ENCODE data around the gene VSIR. TPM values are rescaled to one million over a fixed set of nuclear protein-coding genes. Genes with fewer than 3 reads are reported as not detected.

Gene VSIR
- total RNA-seq, 2 donors from 2014 or later = 70.1 to 70.5 TPM

DNA sequence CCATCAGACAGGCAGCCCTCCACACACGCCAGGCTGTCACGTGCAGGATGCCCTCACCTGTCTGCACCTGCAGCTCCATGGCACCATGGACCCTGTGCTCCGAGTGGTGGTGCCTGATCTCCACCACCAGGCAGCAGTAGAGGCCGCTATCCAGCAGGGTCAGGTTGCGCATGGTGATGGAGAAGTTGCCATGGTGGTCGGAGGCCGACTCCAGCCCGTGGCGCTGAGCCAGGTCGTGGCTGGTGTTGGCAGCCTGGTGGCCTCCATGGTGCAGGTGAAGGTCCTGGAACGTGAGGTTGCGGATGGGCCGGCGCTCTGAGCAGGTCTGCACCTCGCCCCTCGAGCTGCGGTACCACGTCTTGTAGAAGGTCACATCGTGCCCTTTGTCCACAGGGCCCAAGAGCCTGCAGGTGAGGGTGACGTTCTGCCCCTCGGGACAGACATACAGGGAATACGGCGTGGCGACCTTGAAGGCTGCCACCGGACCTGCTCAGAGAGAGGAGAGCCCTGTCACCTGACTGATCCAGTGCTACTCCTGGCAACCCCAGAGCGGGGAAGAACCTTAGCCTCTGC lies 11.7 kb downstream of the VSIR start:
- Mint-ChIP-seq H3K27me3 (ENCODE audit: low read depth) (no peaks in the 10 kb centered on the region), H3K4me3 (no peak overlapping the region), H3K9me3 (no peaks in the 10 kb centered on the region), H3K36me3 (ENCODE audit: insufficient read depth in 2 of 2) (peaks cover 3 to 10% of the 10 kb centered on the region in 2 donors), H3K4me1 (ENCODE audit: low read depth) (peaks cover 74% of the 10 kb centered on the region), H3K27ac (no peak overlapping the region)
- no peak for DNase-seq
- ATAC-seq (replicated peaks in 1 of 2) = no peak

DNA sequence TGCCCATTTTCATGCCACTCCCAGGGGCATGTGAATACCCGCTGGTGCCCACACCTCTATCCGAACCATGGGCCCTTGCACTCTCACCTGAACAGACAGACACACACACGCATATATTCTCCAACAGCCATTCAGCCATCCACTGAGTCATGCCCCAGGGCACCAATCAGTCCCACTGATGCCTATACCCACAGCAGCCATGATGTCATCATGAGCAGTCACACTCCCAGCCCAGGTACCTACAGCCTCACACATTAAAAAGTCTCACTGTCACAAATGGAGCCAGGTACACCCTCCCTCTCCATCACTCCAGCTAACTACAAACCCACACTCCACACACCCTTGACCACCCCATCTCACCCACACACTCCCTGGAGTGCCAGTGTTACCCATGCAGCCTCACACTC lies 12.2 kb downstream of the VSIR start:
- DNase-seq = peak in 1 of 2 donors; percentile 70
- ATAC-seq (replicated peaks in 1 of 2) = peak; percentile 81 to 82
- peaks cover 3 to 10% of the 10 kb centered on the region in 2 donors for H3K36me3 Mint-ChIP-seq (ENCODE audit: insufficient read depth in 2 of 2)
- no peaks in the 10 kb centered on the region for H3K9me3 Mint-ChIP-seq
- H3K4me1 Mint-ChIP-seq (ENCODE audit: low read depth) = peaks cover 74% of the 10 kb centered on the region
- H3K27ac Mint-ChIP-seq = peak overlapping the region; percentile 38
- no peaks in the 10 kb centered on the region for H3K27me3 Mint-ChIP-seq (ENCODE audit: low read depth)
- H3K4me3 Mint-ChIP-seq = no peak overlapping the region

DNA sequence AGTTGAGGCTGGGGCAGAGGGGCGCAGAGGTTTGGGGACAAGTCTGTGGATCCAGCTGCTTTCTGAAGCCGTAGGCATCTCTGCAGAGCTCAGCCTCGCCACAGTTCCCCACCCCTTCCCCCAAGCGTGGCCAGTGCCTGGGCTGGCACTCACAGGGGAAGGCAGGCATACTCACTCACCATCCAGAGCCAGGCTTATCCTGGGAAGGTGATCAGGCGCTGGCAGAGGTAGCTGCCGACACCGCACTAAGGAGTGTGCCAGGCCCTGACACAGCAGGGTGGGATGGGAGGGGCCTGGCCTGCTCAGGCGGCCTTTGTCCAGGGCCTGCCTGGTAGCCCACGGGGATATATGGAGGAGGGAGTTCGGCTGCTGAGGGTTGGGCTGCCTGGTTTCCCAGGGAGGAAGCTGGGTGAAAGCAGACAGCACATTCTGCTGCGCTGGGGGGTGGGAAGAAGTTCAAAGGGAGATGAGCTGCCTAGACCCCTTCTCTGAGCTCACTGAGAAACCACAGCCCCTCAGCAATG lies 15.9 kb downstream of the VSIR start:
- DNase-seq (no peak), ATAC-seq (replicated peaks in 1 of 2) (peak; percentile 6)
- Mint-ChIP-seq H3K9me3 (no peaks in the 10 kb centered on the region), H3K27ac (peak overlapping the region; percentile 62), H3K4me1 (ENCODE audit: low read depth) (peaks cover 86% of the 10 kb centered on the region), H3K36me3 (ENCODE audit: insufficient read depth in 2 of 2) (peaks cover 3 to 9% of the 10 kb centered on the region in 2 donors), H3K4me3 (peak overlapping the region; percentile 74 to 88), H3K27me3 (ENCODE audit: low read depth) (no peaks in the 10 kb centered on the region)

DNA sequence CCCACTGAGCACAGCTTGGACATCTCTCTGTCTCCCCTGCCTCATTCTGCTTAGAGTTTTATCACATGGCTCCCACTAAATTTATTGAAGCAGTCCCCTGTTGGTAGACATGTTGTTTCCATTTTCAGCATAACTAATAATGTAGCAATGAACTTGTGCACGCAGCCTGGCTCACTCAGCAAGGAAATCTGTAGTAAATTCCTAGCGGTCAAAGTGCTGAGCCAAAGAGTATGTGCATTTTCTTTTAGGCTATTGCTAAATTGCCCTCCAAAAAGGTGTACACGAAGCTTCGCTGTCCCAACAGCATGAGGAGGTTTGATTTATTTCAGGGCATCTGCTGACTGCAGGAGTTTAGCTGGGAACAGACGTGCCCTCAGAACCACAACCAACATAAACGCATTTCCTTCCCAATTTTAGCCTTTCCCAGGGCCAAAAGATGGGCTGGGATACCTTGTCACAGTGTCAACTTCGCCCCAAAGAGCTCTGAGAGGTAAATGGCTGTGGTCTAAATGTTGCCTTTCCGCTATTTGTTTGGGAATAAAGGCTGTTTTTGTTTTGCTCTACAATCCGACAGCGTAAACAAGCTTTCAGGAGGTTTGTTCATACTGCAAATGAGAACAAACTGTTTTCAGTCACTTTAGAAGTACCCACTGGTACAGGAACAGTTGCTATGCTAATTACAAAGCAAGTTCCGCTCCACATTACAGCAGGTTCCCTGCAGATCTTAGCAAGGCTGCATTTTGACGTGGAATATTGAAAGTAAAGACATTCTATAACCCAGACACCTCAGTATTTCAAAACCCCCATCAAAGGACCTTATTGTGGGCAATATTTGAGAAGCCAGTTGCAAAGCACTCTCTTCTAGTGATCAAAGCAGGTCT lies 16.8 kb downstream of the VSIR start:
- peak overlapping the region; percentile 74 to 88 for H3K4me3 Mint-ChIP-seq
- no peak for DNase-seq
- peak overlapping the region; percentile 62 for H3K27ac Mint-ChIP-seq
- no peaks in the 10 kb centered on the region for H3K9me3 Mint-ChIP-seq
- peaks cover 3 to 9% of the 10 kb centered on the region in 2 donors for H3K36me3 Mint-ChIP-seq (ENCODE audit: insufficient read depth in 2 of 2)
- ATAC-seq (replicated peaks in 1 of 2) = peak; percentile 81 to 83
- peaks cover 89% of the 10 kb centered on the region for H3K4me1 Mint-ChIP-seq (ENCODE audit: low read depth)
- H3K27me3 Mint-ChIP-seq (ENCODE audit: low read depth) = no peaks in the 10 kb centered on the region

DNA sequence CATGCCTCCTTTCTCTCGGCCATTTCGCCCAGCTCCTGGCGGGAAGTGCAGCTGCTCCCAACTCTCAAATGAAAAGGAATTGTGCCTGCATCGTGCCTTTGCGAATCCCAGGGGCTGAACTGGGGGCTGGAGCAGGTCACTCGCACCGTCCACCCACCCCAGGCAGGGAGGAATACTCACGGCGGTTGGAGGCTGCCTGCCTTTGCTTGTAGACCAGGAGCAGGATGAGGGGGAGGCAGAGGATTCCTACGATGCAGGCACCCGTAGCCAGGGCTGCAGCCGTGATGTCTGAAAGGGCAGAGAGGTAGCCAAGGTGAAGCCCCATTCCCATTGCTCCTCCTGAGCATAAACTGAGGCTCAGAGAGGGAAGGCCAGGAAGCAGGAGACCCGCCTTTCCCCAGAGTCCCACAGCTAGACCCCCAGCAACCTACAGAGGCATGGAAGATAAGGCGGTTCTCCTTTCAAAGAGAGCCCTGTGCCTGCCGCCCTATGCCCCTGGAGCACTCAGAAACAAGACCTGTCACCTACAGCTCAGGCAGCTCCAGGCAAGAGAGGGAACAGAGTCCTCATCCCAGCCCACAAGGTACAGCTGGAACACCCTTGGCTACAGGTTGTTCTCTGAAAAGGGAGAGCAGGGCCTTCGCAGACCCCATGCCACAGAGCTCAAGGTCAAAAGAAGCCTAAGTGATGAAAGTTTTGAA lies 18.0 kb downstream of the VSIR start:
- H3K4me3 Mint-ChIP-seq = no peak overlapping the region
- ATAC-seq (replicated peaks in 1 of 2) (no peak), DNase-seq (no peak)
- H3K27ac Mint-ChIP-seq = no peak overlapping the region
- H3K36me3 Mint-ChIP-seq (ENCODE audit: insufficient read depth in 2 of 2) = peaks cover 0 to 6% of the 10 kb centered on the region in 2 donors
- H3K9me3 Mint-ChIP-seq = no peaks in the 10 kb centered on the region
- peaks cover 88% of the 10 kb centered on the region for H3K4me1 Mint-ChIP-seq (ENCODE audit: low read depth)
- H3K27me3 Mint-ChIP-seq (ENCODE audit: low read depth) = no peaks in the 10 kb centered on the region

DNA sequence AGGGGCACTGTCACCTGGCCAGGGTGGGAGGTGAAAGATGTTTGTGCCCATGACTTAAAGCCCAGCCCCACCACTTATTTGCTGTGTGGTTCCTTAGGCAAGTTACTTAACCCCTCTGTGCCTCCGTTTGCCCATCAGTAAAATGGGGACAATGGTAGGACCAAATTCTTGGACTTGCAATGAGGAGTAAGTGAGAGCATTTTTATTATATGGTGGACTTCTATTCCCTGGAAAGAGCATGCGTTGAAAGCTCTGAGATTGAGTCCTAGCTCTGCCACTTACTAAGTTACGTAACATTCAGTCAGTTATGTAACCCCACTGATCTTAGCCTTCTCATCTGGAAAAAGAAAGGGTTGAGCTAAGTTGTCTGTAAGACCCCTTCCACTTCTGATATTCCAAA lies 18.8 kb downstream of the VSIR start:
- Mint-ChIP-seq H3K27ac (no peak overlapping the region), H3K4me1 (ENCODE audit: low read depth) (peaks cover 93% of the 10 kb centered on the region), H3K27me3 (ENCODE audit: low read depth) (no peaks in the 10 kb centered on the region), H3K36me3 (ENCODE audit: insufficient read depth in 2 of 2) (peaks cover 0 to 5% of the 10 kb centered on the region in 2 donors), H3K9me3 (no peaks in the 10 kb centered on the region), H3K4me3 (no peak overlapping the region)
- no peak for ATAC-seq (replicated peaks in 1 of 2)
- DNase-seq = no peak

DNA sequence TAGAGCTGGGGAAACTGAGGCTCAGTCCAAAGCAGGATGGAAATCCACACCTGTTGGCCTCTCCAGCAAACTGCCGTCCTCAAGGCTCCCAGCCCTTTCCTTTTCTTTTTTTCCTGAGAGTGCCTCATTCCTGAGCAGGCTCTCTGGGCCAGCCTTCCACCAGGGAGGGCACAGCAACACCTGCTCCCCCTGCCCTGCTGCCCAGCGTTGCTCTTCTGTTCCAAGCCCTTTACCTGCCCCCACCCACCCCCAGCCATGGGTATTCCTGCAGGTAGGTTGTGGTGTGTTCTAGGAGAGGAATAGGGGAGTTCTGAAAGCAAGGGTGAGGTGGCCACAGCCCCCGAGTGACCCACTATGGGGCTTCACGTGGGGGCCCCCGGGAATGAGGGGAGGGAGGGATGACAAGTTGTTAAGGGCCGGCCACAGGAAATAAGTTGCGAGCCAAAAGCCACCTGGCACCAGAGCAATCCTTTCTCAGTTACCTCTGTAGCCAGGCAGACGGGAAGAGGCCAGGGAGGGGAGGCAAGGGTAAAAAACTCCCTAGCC lies 19.3 kb downstream of the VSIR start:
- no peak overlapping the region for H3K4me3 Mint-ChIP-seq
- H3K36me3 Mint-ChIP-seq (ENCODE audit: insufficient read depth in 2 of 2) = peaks cover 0 to 5% of the 10 kb centered on the region in 2 donors
- no peaks in the 10 kb centered on the region for H3K9me3 Mint-ChIP-seq
- no peak for ATAC-seq (replicated peaks in 1 of 2)
- H3K27me3 Mint-ChIP-seq (ENCODE audit: low read depth) = no peaks in the 10 kb centered on the region
- H3K27ac Mint-ChIP-seq = peak overlapping the region; percentile 57
- H3K4me1 Mint-ChIP-seq (ENCODE audit: low read depth) = peaks cover 96% of the 10 kb centered on the region
- no peak for DNase-seq

DNA sequence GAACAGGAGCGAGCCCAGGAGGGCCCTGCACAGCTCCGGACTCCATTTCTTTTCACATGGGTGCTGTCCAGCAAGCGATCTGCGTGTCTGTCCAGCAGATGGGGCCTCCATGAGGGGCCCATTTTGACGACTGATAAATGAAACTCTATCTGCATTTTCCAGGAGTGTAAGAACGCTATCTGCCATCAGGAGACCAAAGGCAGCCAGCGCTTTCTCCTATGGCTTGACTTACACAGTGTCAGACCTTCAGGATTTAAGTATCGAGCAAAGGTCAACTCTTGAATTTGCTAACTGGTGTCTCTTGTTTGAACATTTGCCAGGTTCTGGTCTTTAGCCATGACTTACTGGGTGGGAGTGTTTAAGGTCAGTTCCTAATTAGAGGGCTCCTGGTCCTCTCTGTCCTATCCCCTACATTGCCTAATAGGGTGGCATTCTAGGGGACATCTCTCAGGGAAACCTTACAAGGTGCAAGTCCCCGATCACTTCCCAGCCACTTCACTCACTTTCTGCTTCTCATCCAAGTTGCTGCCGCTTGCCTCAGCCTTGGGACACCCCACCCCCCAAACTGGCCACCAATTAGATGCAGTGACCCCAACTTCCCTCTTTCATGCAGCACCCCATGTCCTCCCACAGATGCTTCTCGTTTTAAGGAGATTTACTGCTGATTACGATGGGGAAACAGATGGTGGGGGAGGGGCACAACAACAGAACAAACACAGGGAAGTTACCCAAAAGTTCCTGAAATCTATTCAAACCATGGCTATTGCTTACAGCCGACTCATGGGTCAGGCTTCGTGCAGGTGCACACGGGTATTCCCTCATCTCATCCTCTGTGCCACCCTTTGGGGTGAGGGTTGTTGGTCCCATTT lies 20.0 kb downstream of the VSIR start:
- H3K9me3 Mint-ChIP-seq = no peaks in the 10 kb centered on the region
- H3K4me3 Mint-ChIP-seq = no peak overlapping the region
- H3K27me3 Mint-ChIP-seq (ENCODE audit: low read depth) = no peaks in the 10 kb centered on the region
- DNase-seq (no peak), ATAC-seq (replicated peaks in 1 of 2) (no peak)
- peaks cover 0 to 5% of the 10 kb centered on the region in 2 donors for H3K36me3 Mint-ChIP-seq (ENCODE audit: insufficient read depth in 2 of 2)
- H3K4me1 Mint-ChIP-seq (ENCODE audit: low read depth) = peaks cover 96% of the 10 kb centered on the region
- H3K27ac Mint-ChIP-seq = peak overlapping the region; percentile 32

DNA sequence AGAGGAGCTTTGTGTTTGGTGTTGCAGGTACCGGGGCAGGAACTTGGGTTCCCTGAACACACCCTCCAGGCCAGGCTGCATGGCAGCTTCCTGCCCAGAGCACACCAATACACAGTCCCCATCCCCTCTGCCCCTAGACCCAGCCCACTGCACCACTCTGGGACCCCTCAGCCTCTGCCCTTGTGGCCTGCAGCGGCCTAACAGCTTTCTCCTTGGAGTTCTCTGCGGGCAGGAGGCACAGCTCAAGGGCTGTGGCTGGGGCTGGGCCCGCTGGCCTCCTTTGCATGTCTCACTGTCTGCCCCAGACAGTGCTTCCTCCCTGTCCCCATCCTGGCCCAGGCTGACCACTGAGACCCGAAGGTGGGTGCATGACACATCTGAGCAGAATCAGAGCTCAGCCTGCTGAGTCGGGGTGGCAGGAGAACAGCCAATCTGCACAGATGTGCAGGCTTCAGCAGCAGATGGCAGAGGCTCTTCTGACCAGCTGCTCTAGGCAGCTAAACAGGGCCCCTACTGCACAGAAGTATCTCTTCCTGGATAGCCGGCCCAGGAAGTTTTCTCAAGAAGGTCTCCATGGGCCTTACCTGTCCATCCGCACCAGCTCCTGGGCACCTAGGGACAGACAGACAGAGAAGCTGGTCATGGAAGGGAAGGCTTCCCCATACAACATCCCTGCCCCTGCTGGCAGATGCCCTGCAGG lies 20.8 kb downstream of the VSIR start:
- ATAC-seq (replicated peaks in 1 of 2) (peak in 1 of 2 donors; percentile 7), DNase-seq (peak in 1 of 2 donors; percentile 30)
- Mint-ChIP-seq H3K4me1 (ENCODE audit: low read depth) (peaks cover 96% of the 10 kb centered on the region), H3K27ac (peak overlapping the region; percentile 22), H3K36me3 (ENCODE audit: insufficient read depth in 2 of 2) (peaks cover 0 to 5% of the 10 kb centered on the region in 2 donors), H3K4me3 (peak overlapping the region in 1 of 2 donors; percentile 22), H3K9me3 (no peaks in the 10 kb centered on the region), H3K27me3 (ENCODE audit: low read depth) (no peaks in the 10 kb centered on the region)

DNA sequence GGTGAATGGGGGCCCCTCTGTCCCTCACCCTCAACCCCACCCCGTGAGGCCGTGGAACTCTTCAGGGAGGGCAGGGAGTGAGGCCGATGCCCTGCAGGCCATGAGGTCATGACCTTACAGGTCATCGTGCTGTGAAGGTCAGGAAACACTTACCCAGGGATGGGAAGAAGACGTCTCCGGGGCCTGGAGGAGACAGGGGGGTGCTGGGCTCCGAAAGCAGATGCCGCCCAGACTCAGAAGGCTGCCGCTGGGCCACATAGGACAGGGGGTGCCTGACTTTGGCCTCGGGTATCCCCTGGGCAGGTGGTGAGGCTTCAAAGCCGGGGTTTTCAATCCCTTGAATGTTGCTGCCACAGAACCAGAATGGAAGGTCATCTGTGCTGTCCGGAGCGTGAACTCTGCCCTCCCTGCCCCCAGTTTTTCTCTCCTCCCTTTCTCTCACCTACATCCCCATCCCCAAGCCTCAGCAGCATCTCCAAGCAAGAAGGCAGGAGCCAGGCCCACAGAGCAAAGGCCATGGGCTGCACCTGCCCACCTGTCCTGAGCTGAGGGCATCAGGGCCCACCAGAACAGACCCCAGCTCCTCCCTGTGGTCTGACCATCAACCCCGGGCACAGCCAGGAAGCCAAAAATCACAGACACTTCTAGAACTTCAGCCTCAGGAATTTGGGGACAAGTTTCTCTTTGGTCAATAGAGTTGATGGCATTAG lies 21.6 kb downstream of the VSIR start:
- DNase-seq = no peak
- Mint-ChIP-seq H3K9me3 (no peaks in the 10 kb centered on the region), H3K4me1 (ENCODE audit: low read depth) (peaks cover 96% of the 10 kb centered on the region), H3K27me3 (ENCODE audit: low read depth) (no peaks in the 10 kb centered on the region), H3K27ac (peak overlapping the region; percentile 22), H3K4me3 (peak overlapping the region in 1 of 2 donors; percentile 12), H3K36me3 (ENCODE audit: insufficient read depth in 2 of 2) (peaks cover 0 to 5% of the 10 kb centered on the region in 2 donors)
- no peak for ATAC-seq (replicated peaks in 1 of 2)

DNA sequence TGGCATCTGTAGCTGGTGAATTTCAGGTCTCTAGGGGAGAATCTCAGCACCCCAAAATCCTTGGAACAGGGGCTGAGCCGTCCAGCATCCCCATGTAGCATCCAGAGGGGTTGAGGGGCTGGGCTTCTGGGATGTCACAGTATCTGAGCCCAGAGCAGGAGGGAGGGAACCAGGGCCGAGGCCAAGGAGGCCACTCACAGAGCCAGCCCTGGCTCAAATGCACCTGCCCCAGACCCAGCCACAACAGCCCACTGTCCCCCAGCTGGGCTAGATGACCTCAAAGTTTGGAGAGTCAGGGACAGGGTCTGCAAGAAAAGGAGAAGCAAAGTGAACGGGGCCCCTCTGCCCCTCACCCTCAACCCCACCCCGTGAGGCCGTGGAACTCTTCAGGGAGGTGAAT lies 22.3 kb downstream of the VSIR start:
- H3K27me3 Mint-ChIP-seq (ENCODE audit: low read depth) = no peaks in the 10 kb centered on the region
- H3K4me3 Mint-ChIP-seq = peak overlapping the region in 1 of 2 donors; percentile 27
- H3K27ac Mint-ChIP-seq = peak overlapping the region; percentile 79
- peaks cover 0 to 5% of the 10 kb centered on the region in 2 donors for H3K36me3 Mint-ChIP-seq (ENCODE audit: insufficient read depth in 2 of 2)
- H3K4me1 Mint-ChIP-seq (ENCODE audit: low read depth) = peaks cover 96% of the 10 kb centered on the region
- H3K9me3 Mint-ChIP-seq = no peaks in the 10 kb centered on the region
- no peak for ATAC-seq (replicated peaks in 1 of 2)
- no peak for DNase-seq
